GM23338 (cell line): Measurements from ENCODE around the gene KLK13. TPM values are rescaled to one million over a fixed set of nuclear protein-coding genes. Genes with fewer than 3 reads are reported as not detected.

Source experiments
- ATAC-seq: fragments of 200-7000 bp; cut with Tn5 transposase; 3 replicates; pipeline ENCODE4 v1.9.1; 2020
- DNase-seq: peaks from one replicate; pipeline ENCODE4 v3.0.0-alpha.2; 2015; ENCODE audit warnings: low spot score
- H2AFZ ChIP-seq: fragments of 200-600 bp; sonication (generic); 2 replicates; pipeline ENCODE4 v1.8.0; 2016; ENCODE audit warnings: antibody characterized with exemption, mild to moderate bottlenecking, moderate library complexity
- H3F3A ChIP-seq: fragments of 200-600 bp; sonication (generic); replicated peaks from 2 replicates; pipeline ENCODE4 v1.8.0; 2017; ENCODE audit warnings: antibody characterized with exemption, mixed run types, low read depth
- H3K27ac ChIP-seq: fragments of 200-600 bp; sonication (generic); 2 replicates; pipeline ENCODE4 v1.6.1; 2016; ENCODE audit warnings: low read depth
- H3K27me3 ChIP-seq: fragments of 200-600 bp; sonication (generic); 2 replicates; pipeline ENCODE4 v1.8.0; 2016; ENCODE audit warnings: mild to moderate bottlenecking, mixed run types, moderate library complexity; ENCODE audit not compliant: insufficient read depth
- H3K36me3 ChIP-seq: fragments of 200-600 bp; sonication (generic); 2 replicates; pipeline ENCODE4 v1.8.0; 2016; ENCODE audit warnings: mild to moderate bottlenecking; ENCODE audit not compliant: insufficient read depth
- H3K4me1 ChIP-seq: fragments of 200-600 bp; sonication (generic); 2 replicates; pipeline ENCODE4 v1.8.0; 2016; ENCODE audit warnings: mild to moderate bottlenecking, moderate library complexity; ENCODE audit not compliant: insufficient read depth
- H3K4me2 ChIP-seq: fragments of 200-600 bp; sonication (generic); 2 replicates; pipeline ENCODE4 v1.7.1; 2017; ENCODE audit warnings: mixed run types
- H3K4me3 ChIP-seq: fragments of 200-600 bp; sonication (generic); 2 replicates; pipeline ENCODE4 v1.6.1; 2016; ENCODE audit warnings: mixed run types
- H3K79me2 ChIP-seq: fragments of 200-600 bp; sonication (generic); replicated peaks from 2 replicates; pipeline ENCODE4 v1.8.0; 2017; ENCODE audit warnings: mild to moderate bottlenecking; ENCODE audit not compliant: insufficient read depth
- H3K9me2 ChIP-seq: fragments of 200-600 bp; sonication (generic); 2 replicates; pipeline ENCODE4 v1.8.0; 2017; ENCODE audit not compliant: insufficient read depth
- H4K20me1 ChIP-seq: fragments of 200-600 bp; sonication (generic); replicated peaks from 2 replicates; pipeline ENCODE4 v1.8.0; 2017; ENCODE audit warnings: mild to moderate bottlenecking; ENCODE audit not compliant: insufficient read depth
- H3K27ac Mint-ChIP-seq: 2 replicates; pipeline ENCODE4 v1.8.0; 2020; ENCODE audit warnings: inconsistent platforms, mild to moderate bottlenecking, moderate library complexity, mixed read lengths
- H3K27me3 Mint-ChIP-seq: 3 replicates; pipeline ENCODE4 v1.8.0; 2022; ENCODE audit warnings: low read depth, mild to moderate bottlenecking, moderate library complexity, mixed read lengths, inconsistent platforms; ENCODE audit not compliant: insufficient read depth, poor library complexity
- H3K36me3 Mint-ChIP-seq: 3 replicates; pipeline ENCODE4 v1.8.0; 2021; ENCODE audit warnings: low read depth, mild to moderate bottlenecking, inconsistent platforms, moderate library complexity, mixed read lengths
- H3K4me1 Mint-ChIP-seq: 3 replicates; pipeline ENCODE4 v1.8.0; 2020; ENCODE audit warnings: mild to moderate bottlenecking, inconsistent platforms, mixed read lengths
- H3K4me3 Mint-ChIP-seq: 3 replicates; pipeline ENCODE4 v1.8.0; 2021; ENCODE audit warnings: moderate library complexity, mild to moderate bottlenecking, inconsistent platforms, mixed read lengths
- H3K9me3 Mint-ChIP-seq: 3 replicates; pipeline ENCODE4 v1.8.0; 2020; ENCODE audit warnings: moderate library complexity, mild to moderate bottlenecking, inconsistent platforms, mixed read lengths
- CREB1 ChIP-seq: fragments of 250-450 bp; sonication (Bioruptor Pico); IDR thresholded peaks from 2 replicates; pipeline ENCODE4 v1.5.0; 2020; ENCODE audit warnings: low read depth, mild to moderate bottlenecking, moderate library complexity
- EZH2 ChIP-seq: fragments of 200-600 bp; sonication (generic); IDR thresholded peaks from one replicate; pipeline ENCODE4 v1.8.0; 2017; ENCODE audit warnings: antibody characterized with exemption, mild to moderate bottlenecking, low read depth; ENCODE audit not compliant: unreplicated experiment
- NANOG ChIP-seq: IDR thresholded peaks from 2 replicates; pipeline ENCODE4 v1.6.1; 2016; ENCODE audit warnings: antibody characterized with exemption, borderline replicate concordance
- POLR2AphosphoS5 ChIP-seq: IDR thresholded peaks from 2 replicates; pipeline ENCODE4 v1.6.1; 2016; ENCODE audit warnings: antibody characterized with exemption, low read depth
- STAT1 ChIP-seq: IDR thresholded peaks from one replicate; pipeline ENCODE4 v1.6.1; 2016; ENCODE audit warnings: antibody characterized with exemption; ENCODE audit not compliant: unreplicated experiment
- ZNF114 ChIP-seq: fragments of 250-450 bp; sonication (Bioruptor Pico); IDR thresholded peaks from 2 replicates; pipeline ENCODE4 v1.5.0; 2020; ENCODE audit warnings: mild to moderate bottlenecking, moderate library complexity
- ZNF331 ChIP-seq: fragments of 250-450 bp; sonication (Bioruptor Pico); IDR thresholded peaks from 2 replicates; pipeline ENCODE4 v1.5.0; 2020; ENCODE audit warnings: low read depth, mild to moderate bottlenecking, moderate library complexity
- polyA plus RNA-seq: library from polyadenylated mRNA; unstranded; fragments of >200 nt; fragmentation: Nextera tagmentation; extraction: Ambion mirVana; gene quantifications from 2 replicates; pipeline ENCODE4 v1.2.1, GENCODE V29; 2016
- total RNA-seq: library from RNA; depleted of rRNA; stranded (reverse); fragments of >200 nt; shearing (Covaris generic); gene quantifications from 2 replicates; pipeline ENCODE4 v1.2.3, GENCODE V29; 2014
- TF ChIP-seq, protein P1 (sequence below): fragments of 250-450 bp; sonication (Bioruptor Pico); IDR thresholded peaks from 2 replicates; pipeline ENCODE4 v1.5.0; 2020; ENCODE audit warnings: mild to moderate bottlenecking, moderate library complexity
- TF ChIP-seq, protein P2 (sequence below): IDR thresholded peaks from 2 replicates; pipeline ENCODE4 v1.6.1; 2016; ENCODE audit warnings: antibody characterized with exemption
- TF ChIP-seq, protein P3 (sequence below), 2 experiments: fragments of 200-600 bp in 1 of 2; sonication (generic) in 1 of 2; conservative IDR thresholded peaks; 2 replicates each; pipeline versions ENCODE4 v1.5.1 to v1.6.1; 2016 to 2017; ENCODE audit warnings: antibody characterized with exemption in 2 of 2, low read depth in 2 of 2, mild to moderate bottlenecking in 2 of 2, moderate library complexity in 1 of 2
- TF ChIP-seq, protein P4 (sequence below): IDR thresholded peaks from one replicate; pipeline ENCODE4 v1.6.1; 2018; ENCODE audit warnings: antibody characterized with exemption; ENCODE audit not compliant: unreplicated experiment

The KLK13 gene
- total and polyA plus RNA-seq, 2 experiments from 2014 or later: 4.5 to 5.7 TPM

DNA sequence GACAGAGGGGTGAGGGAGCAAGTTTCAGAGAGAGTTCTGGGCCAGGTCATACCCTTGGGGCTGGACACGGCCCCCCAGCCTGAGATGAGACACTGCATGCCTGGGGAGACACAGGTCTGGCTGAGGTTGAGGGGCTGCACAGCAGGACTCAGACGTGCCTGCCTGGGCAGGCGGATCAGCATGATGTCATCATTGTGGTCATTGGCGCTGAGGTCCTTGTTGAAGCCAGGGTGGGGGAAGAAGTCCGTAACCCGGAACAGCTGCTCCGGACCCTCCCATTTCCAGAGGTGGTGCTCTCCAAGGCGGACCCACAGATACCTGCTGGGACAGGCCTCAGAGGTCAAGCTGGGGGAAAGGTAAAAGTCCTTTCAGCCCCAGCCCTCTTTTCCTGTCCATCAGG is 58.5 kb downstream of the KLK13 start:
- Histone ChIP-seq H3K4me3 (no peak overlapping the region), H4K20me1 (no peaks in the 10 kb centered on the region), H3K27ac (no peak overlapping the region), H3K27me3 (no peaks in the 10 kb centered on the region), H3K36me3 (no peaks in the 10 kb centered on the region), H3K4me1 (peaks cover 11% of the 10 kb centered on the region), H3K9me2 (no peaks in the 10 kb centered on the region), H3K79me2 (no peaks in the 10 kb centered on the region), H3K4me2 (no peak overlapping the region), H2AFZ (no peak overlapping the region), H3F3A (no peaks in the 10 kb centered on the region)
- Mint-ChIP-seq H3K27me3 (peaks cover 17% of the 10 kb centered on the region), H3K4me3 (no peak overlapping the region), H3K9me3 (no peaks in the 10 kb centered on the region), H3K4me1 (peaks cover 13% of the 10 kb centered on the region), H3K27ac (no peak overlapping the region), H3K36me3 (no peaks in the 10 kb centered on the region)
- DNase-seq (no peak), ATAC-seq (no peak)
- TF ChIP-seq EZH2 (no peak), POLR2AphosphoS5 (no peak), ZNF114 (CRISPR knock-in tag) (no peak), STAT1 (no peak), NANOG (no peak), ZNF331 (no peak), CREB1 (no peak)
- TF ChIP-seq, protein P1, sequence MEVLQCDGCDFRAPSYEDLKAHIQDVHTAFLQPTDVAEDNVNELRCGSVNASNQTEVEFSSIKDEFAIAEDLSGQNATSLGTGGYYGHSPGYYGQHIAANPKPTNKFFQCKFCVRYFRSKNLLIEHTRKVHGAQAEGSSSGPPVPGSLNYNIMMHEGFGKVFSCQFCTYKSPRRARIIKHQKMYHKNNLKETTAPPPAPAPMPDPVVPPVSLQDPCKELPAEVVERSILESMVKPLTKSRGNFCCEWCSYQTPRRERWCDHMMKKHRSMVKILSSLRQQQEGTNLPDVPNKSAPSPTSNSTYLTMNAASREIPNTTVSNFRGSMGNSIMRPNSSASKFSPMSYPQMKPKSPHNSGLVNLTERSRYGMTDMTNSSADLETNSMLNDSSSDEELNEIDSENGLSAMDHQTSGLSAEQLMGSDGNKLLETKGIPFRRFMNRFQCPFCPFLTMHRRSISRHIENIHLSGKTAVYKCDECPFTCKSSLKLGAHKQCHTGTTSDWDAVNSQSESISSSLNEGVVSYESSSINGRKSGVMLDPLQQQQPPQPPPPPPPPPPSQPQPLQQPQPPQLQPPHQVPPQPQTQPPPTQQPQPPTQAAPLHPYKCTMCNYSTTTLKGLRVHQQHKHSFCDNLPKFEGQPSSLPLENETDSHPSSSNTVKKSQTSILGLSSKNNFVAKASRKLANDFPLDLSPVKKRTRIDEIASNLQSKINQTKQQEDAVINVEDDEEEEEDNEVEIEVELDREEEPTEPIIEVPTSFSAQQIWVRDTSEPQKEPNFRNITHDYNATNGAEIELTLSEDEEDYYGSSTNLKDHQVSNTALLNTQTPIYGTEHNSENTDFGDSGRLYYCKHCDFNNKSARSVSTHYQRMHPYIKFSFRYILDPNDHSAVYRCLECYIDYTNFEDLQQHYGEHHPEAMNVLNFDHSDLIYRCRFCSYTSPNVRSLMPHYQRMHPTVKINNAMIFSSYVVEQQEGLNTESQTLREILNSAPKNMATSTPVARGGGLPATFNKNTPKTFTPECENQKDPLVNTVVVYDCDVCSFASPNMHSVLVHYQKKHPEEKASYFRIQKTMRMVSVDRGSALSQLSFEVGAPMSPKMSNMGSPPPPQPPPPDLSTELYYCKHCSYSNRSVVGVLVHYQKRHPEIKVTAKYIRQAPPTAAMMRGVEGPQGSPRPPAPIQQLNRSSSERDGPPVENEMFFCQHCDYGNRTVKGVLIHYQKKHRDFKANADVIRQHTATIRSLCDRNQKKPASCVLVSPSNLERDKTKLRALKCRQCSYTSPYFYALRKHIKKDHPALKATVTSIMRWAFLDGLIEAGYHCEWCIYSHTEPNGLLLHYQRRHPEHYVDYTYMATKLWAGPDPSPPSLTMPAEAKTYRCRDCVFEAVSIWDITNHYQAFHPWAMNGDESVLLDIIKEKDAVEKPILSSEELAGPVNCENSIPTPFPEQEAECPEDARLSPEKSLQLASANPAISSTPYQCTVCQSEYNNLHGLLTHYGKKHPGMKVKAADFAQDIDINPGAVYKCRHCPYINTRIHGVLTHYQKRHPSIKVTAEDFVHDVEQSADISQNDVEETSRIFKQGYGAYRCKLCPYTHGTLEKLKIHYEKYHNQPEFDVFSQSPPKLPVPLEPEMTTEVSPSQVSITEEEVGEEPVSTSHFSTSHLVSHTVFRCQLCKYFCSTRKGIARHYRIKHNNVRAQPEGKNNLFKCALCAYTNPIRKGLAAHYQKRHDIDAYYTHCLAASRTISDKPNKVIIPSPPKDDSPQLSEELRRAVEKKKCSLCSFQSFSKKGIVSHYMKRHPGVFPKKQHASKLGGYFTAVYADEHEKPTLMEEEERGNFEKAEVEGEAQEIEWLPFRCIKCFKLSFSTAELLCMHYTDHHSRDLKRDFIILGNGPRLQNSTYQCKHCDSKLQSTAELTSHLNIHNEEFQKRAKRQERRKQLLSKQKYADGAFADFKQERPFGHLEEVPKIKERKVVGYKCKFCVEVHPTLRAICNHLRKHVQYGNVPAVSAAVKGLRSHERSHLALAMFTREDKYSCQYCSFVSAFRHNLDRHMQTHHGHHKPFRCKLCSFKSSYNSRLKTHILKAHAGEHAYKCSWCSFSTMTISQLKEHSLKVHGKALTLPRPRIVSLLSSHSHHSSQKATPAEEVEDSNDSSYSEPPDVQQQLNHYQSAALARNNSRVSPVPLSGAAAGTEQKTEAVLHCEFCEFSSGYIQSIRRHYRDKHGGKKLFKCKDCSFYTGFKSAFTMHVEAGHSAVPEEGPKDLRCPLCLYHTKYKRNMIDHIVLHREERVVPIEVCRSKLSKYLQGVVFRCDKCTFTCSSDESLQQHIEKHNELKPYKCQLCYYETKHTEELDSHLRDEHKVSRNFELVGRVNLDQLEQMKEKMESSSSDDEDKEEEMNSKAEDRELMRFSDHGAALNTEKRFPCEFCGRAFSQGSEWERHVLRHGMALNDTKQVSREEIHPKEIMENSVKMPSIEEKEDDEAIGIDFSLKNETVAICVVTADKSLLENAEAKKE (CRISPR knock-in tag): no peak
- TF ChIP-seq, protein P2, sequence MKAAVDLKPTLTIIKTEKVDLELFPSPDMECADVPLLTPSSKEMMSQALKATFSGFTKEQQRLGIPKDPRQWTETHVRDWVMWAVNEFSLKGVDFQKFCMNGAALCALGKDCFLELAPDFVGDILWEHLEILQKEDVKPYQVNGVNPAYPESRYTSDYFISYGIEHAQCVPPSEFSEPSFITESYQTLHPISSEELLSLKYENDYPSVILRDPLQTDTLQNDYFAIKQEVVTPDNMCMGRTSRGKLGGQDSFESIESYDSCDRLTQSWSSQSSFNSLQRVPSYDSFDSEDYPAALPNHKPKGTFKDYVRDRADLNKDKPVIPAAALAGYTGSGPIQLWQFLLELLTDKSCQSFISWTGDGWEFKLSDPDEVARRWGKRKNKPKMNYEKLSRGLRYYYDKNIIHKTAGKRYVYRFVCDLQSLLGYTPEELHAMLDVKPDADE: no peak
- TF ChIP-seq, protein P3, sequence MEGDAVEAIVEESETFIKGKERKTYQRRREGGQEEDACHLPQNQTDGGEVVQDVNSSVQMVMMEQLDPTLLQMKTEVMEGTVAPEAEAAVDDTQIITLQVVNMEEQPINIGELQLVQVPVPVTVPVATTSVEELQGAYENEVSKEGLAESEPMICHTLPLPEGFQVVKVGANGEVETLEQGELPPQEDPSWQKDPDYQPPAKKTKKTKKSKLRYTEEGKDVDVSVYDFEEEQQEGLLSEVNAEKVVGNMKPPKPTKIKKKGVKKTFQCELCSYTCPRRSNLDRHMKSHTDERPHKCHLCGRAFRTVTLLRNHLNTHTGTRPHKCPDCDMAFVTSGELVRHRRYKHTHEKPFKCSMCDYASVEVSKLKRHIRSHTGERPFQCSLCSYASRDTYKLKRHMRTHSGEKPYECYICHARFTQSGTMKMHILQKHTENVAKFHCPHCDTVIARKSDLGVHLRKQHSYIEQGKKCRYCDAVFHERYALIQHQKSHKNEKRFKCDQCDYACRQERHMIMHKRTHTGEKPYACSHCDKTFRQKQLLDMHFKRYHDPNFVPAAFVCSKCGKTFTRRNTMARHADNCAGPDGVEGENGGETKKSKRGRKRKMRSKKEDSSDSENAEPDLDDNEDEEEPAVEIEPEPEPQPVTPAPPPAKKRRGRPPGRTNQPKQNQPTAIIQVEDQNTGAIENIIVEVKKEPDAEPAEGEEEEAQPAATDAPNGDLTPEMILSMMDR (conservative IDR thresholded peaks at IDR 0.05; ENCODE audit: low read depth in 2 of 2): no peak
- TF ChIP-seq, protein P4, sequence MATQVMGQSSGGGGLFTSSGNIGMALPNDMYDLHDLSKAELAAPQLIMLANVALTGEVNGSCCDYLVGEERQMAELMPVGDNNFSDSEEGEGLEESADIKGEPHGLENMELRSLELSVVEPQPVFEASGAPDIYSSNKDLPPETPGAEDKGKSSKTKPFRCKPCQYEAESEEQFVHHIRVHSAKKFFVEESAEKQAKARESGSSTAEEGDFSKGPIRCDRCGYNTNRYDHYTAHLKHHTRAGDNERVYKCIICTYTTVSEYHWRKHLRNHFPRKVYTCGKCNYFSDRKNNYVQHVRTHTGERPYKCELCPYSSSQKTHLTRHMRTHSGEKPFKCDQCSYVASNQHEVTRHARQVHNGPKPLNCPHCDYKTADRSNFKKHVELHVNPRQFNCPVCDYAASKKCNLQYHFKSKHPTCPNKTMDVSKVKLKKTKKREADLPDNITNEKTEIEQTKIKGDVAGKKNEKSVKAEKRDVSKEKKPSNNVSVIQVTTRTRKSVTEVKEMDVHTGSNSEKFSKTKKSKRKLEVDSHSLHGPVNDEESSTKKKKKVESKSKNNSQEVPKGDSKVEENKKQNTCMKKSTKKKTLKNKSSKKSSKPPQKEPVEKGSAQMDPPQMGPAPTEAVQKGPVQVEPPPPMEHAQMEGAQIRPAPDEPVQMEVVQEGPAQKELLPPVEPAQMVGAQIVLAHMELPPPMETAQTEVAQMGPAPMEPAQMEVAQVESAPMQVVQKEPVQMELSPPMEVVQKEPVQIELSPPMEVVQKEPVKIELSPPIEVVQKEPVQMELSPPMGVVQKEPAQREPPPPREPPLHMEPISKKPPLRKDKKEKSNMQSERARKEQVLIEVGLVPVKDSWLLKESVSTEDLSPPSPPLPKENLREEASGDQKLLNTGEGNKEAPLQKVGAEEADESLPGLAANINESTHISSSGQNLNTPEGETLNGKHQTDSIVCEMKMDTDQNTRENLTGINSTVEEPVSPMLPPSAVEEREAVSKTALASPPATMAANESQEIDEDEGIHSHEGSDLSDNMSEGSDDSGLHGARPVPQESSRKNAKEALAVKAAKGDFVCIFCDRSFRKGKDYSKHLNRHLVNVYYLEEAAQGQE: no peak
